ENCODE data around the gene CHRM4.

Gene CHRM4

GRCh38 chr11:46342239-46342638 is 49.3 kb downstream of the CHRM4 start:
- no peak overlapping the region for H3K4me3 ChIP-seq (ENCODE audit: low read depth, low read length)
- TF ChIP-seq CTCF (IDR thresholded peaks at IDR 0.05; ENCODE audit: insufficient read depth, low read depth, low read length, missing control alignments), result no peak
- no peak for DNase-seq (ENCODE audit: low read depth)

GRCh38 chr11:46341454-46341853 is 50.1 kb downstream of the CHRM4 start:
- DNase-seq (ENCODE audit: low read depth), result no peak
- no peak for TF ChIP-seq CTCF (IDR thresholded peaks at IDR 0.05; ENCODE audit: insufficient read depth, low read depth, low read length, missing control alignments)
- H3K4me3 ChIP-seq (ENCODE audit: low read depth, low read length), result no peak overlapping the region

- H3K4me3 ChIP-seq (ENCODE audit: low read depth, low read length), result no peak overlapping the region
- no peak for TF ChIP-seq CTCF (IDR thresholded peaks at IDR 0.05; ENCODE audit: insufficient read depth, low read depth, low read length, missing control alignments)
- no peak for DNase-seq (ENCODE audit: low read depth)
Observed at GRCh38 chr11:46339816-46340215, 51.8 kb downstream of the CHRM4 start.

DNA sequence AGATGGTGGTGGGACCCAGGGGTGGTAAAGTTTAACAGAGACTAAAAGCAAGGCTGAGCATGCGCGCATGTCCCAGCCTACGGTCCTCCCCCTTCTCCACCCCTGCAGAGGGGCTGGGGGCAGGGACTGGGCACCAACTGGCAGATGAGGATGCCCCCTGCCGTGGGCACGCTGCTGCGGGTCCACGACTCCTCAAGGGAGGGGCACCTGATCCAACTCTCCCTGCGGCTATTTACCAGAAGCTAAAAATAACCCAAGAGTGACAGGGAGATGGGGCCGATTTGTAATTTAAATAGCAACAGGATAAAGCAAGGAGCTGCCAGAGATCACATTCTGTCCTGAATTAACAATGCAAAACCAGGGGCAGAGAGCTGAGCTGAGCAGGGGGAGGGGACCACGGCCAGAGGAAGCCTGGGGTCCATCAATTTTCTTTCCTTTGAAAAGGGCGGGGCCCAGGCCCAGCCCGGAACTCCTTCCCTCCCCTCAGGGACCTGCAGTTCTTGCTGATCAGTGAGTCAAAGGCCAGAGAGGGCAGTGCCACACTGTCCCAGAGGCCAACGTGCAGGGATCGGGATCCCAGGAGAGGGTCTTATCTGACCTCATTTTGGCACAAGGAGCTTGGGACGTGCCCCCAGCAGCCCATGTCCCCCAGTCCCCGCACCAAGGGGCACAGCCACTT is 52.4 kb downstream of the CHRM4 start:
- no peak for TF ChIP-seq CTCF (IDR thresholded peaks at IDR 0.05; ENCODE audit: insufficient read depth, low read depth, low read length, missing control alignments)
- no peak for DNase-seq (ENCODE audit: low read depth)
- H3K4me3 ChIP-seq (ENCODE audit: low read depth, low read length), result no peak overlapping the region

GRCh38 chr11:46338636-46338987 is 53.0 kb downstream of the CHRM4 start:
- TF ChIP-seq CTCF (IDR thresholded peaks at IDR 0.05; ENCODE audit: insufficient read depth, low read depth, low read length, missing control alignments), result no peak
- no peak for DNase-seq (ENCODE audit: low read depth)
- no peak overlapping the region for H3K4me3 ChIP-seq (ENCODE audit: low read depth, low read length)

DNA sequence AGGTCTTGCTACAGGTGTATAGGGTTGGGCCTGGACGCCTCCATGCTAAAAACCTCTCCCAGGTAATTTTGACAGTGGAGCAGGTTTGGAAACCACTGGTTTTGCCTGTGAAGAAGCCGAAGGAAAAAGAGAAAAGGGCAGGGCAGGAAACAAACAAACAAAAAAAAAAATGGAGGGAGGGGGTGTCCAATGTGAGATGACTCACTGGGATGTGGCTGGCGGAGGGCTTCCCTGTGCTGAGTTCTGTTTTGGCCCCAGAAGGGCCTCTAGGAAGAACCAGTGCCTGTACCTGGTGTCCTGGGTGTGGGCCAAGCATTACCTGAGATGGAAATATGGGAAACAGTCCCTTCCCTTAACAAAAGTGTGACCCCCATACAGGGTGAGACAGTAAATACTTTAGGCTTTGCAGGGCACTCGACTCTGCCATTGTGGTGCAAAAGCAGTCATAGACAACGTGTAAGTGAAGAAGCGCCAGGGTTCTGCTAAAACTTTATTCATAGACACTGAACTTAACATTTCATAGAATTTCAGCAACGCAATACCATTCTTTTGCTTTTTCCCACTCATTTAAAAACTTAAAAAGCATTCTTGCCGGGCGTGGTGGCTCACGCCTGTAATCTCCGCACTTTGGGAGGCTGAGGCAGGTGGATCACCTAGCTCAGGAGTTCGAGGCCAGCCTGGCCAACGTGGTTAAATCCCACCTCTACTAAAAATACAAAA is 53.8 kb downstream of the CHRM4 start:
- no peak for TF ChIP-seq CTCF (IDR thresholded peaks at IDR 0.05; ENCODE audit: insufficient read depth, low read depth, low read length, missing control alignments)
- no peak for DNase-seq (ENCODE audit: low read depth)
- no peak overlapping the region for H3K4me3 ChIP-seq (ENCODE audit: low read depth, low read length)
